SK-N-SH (cell line): ENCODE results near the gene SAP30BP. TPM values are rescaled to one million over a fixed set of nuclear protein-coding genes. Genes with fewer than 3 reads are reported as not detected.

ENCODE experiments used
- CTCF ChIA-PET: fragments of 300-600, 350-600 bp; formaldehyde crosslinking; extraction: SDS; loops from one replicate; lab custom pipeline; 2021; lab: Yijun Ruan, JAX
- POLR2A ChIA-PET: fragments of 350-600 bp; sonication (Branson Sonifier 250); formaldehyde crosslinking; extraction: SDS; loops from one replicate; lab custom pipeline; 2020; ENCODE audit warnings: antibody characterized with exemption, inconsistent platforms; lab: Yijun Ruan, JAX
- DNase-seq: peaks from one replicate; pipeline ENCODE4 v3.0.0; 2012
- H2AFZ ChIP-seq: fragments of 200-600 bp; sonication (generic); 2 replicates; pipeline ENCODE4 v1.8.1; 2016; ENCODE audit warnings: antibody characterized with exemption, mild to moderate bottlenecking, low read depth
- H3F3A ChIP-seq: fragments of 200-600 bp; sonication (generic); replicated peaks from 2 replicates; pipeline ENCODE3; 2016; ENCODE audit warnings: antibody characterized with exemption, mild to moderate bottlenecking; ENCODE audit not compliant: insufficient read depth
- H3K27ac ChIP-seq, 2 experiments: fragments of 200-500 bp in 1 of 2; fragments of 200-600 bp in 1 of 2; sonication (Bioruptor generic) in 1 of 2; sonication (generic), shearing (Covaris generic) in 1 of 2; 2 replicates each; pipeline versions ENCODE4 v1.5.1 to v1.6.1; 2014 to 2016; ENCODE audit warnings: low read depth in 2 of 2, inconsistent platforms in 1 of 2, low read length in 1 of 2, mild to moderate bottlenecking in 1 of 2, mixed read lengths in 1 of 2
- H3K27me3 ChIP-seq: fragments of 200-600 bp; sonication (generic), shearing (Covaris generic); 2 replicates; pipeline ENCODE4 v1.6.1; 2016; ENCODE audit warnings: mixed run types; ENCODE audit not compliant: insufficient read depth
- H3K36me3 ChIP-seq, 2 experiments: fragments of 200-500 bp in 1 of 2; fragments of 200-600 bp in 1 of 2; sonication (Bioruptor generic) in 1 of 2; sonication (generic) in 1 of 2; replicated peaks in 1 of 2; 2 replicates each; pipeline versions ENCODE3 to v1.5.1; 2014 to 2016; ENCODE audit warnings: low read length in 1 of 2, mild to moderate bottlenecking in 1 of 2; ENCODE audit not compliant: insufficient read depth in 2 of 2, control insufficient read depth in 1 of 2
- H3K4me1 ChIP-seq, 2 experiments: fragments of 200-500 bp in 1 of 2; fragments of 200-600 bp in 1 of 2; sonication (Bioruptor generic) in 1 of 2; sonication (generic), shearing (Covaris generic) in 1 of 2; 2 replicates each; pipeline versions ENCODE4 v1.5.1 to v1.6.1; 2014 to 2016; ENCODE audit warnings: low read depth in 1 of 2, low read length in 1 of 2, mixed run types in 1 of 2; ENCODE audit not compliant: insufficient read depth in 2 of 2, control insufficient read depth in 1 of 2
- H3K4me2 ChIP-seq: fragments of 200-600 bp; sonication (generic), shearing (Covaris generic); 2 replicates; pipeline ENCODE4 v1.6.1; 2017; ENCODE audit warnings: mixed run types
- H3K4me3 ChIP-seq, 2 experiments: fragments of 200-500 bp in 1 of 2; fragments of 200-600 bp in 1 of 2; sonication (Bioruptor generic) in 1 of 2; sonication (generic), shearing (Covaris generic) in 1 of 2; 2 replicates each; pipeline versions ENCODE4 v1.5.1 to v1.8.1; 2014 to 2016; ENCODE audit warnings: low read depth in 2 of 2, inconsistent platforms in 1 of 2, low read length in 1 of 2, mild to moderate bottlenecking in 1 of 2, mixed read lengths in 1 of 2, moderate library complexity in 1 of 2
- H3K79me2 ChIP-seq: fragments of 200-600 bp; sonication (generic); 2 replicates; pipeline ENCODE4 v1.8.1; 2017; ENCODE audit warnings: mild to moderate bottlenecking; ENCODE audit not compliant: insufficient read depth
- H3K9ac ChIP-seq: fragments of 200-600 bp; sonication (generic); 2 replicates; pipeline ENCODE4 v1.6.1; 2017; ENCODE audit warnings: mixed run types
- H3K9me2 ChIP-seq: fragments of 200-600 bp; sonication (generic); 2 replicates; pipeline ENCODE4 v1.6.1; 2017; ENCODE audit warnings: mixed run types
- H3K9me3 ChIP-seq: fragments of 200-600 bp; sonication (generic); 2 replicates; pipeline ENCODE4 v1.6.1; 2017; ENCODE audit warnings: mixed run types, mild to moderate bottlenecking, moderate library complexity
- H4K20me1 ChIP-seq: fragments of 200-600 bp; sonication (generic); 2 replicates; pipeline ENCODE4 v1.6.1; 2017; ENCODE audit warnings: mild to moderate bottlenecking, mixed run types; ENCODE audit not compliant: insufficient read depth
- EP300 ChIP-seq, 2 experiments: IDR thresholded peaks; 2 replicates each; pipeline versions ENCODE4 v1.4.0 to v1.6.1; 2012; ENCODE audit warnings: borderline replicate concordance in 1 of 2, low read depth in 1 of 2, low read length in 1 of 2
- EZH2phosphoT487 ChIP-seq: fragments of 200-600 bp; sonication (generic); IDR thresholded peaks from 2 replicates; pipeline ENCODE4 v1.6.1; 2017; ENCODE audit warnings: low read depth, mixed run types, mild to moderate bottlenecking, antibody characterized with exemption, moderate library complexity, borderline replicate concordance
- FOSL2 ChIP-seq: IDR thresholded peaks from 2 replicates; pipeline ENCODE4 v1.4.0; 2012; ENCODE audit warnings: low read depth, mild to moderate bottlenecking, moderate library complexity, borderline replicate concordance
- GABPA ChIP-seq: IDR thresholded peaks from 2 replicates; pipeline ENCODE4 v1.4.0; 2012; ENCODE audit warnings: low read depth, mild to moderate bottlenecking
- JUND ChIP-seq: IDR thresholded peaks from 2 replicates; pipeline ENCODE4 v1.4.0; 2012
- MEF2A ChIP-seq: IDR thresholded peaks from 2 replicates; pipeline ENCODE4 v1.4.0; 2012; ENCODE audit warnings: low read depth, borderline replicate concordance
- NRF1 ChIP-seq: IDR thresholded peaks from 2 replicates; pipeline ENCODE4 v1.6.1; 2012; ENCODE audit warnings: low read depth, mild to moderate bottlenecking, low read length
- POLR2AphosphoS5 ChIP-seq: IDR thresholded peaks from 2 replicates; pipeline ENCODE4 v1.6.1; 2012; ENCODE audit warnings: low read depth, low read length
- RCOR1 ChIP-seq: fragments of 150-350 bp; IDR thresholded peaks from 2 replicates; pipeline ENCODE4 v1.6.1; 2017; ENCODE audit warnings: antibody characterized with exemption, low read length
- RXRA ChIP-seq: IDR thresholded peaks from 2 replicates; pipeline ENCODE4 v1.4.0; 2012; ENCODE audit warnings: low read depth, mild to moderate bottlenecking, borderline replicate concordance
- TEAD4 ChIP-seq: IDR thresholded peaks from 2 replicates; pipeline ENCODE4 v1.4.0; 2012; ENCODE audit warnings: mild to moderate bottlenecking, borderline replicate concordance; ENCODE audit not compliant: insufficient read depth
- YY1 ChIP-seq: IDR thresholded peaks from 2 replicates; pipeline ENCODE4 v1.4.0; 2012; ENCODE audit warnings: low read depth, mild to moderate bottlenecking
- WGBS: methylation state at CpG from one replicate; pipeline ENCODE4 v1.1.6; 2017; ENCODE audit warnings: low lambda C conversion rate; 5-methylcytosine and 5-hydroxymethylcytosine counted together
- polyA plus RNA-seq, 3 experiments: library from polyadenylated mRNA; depleted of rRNA; stranded (reverse); fragments of >200 nt; gene quantifications; 2 replicates each; pipeline ENCODE4 v1.2.3, GENCODE V29; 2012
- TF ChIP-seq, protein P1 (sequence below): IDR thresholded peaks from 2 replicates; pipeline ENCODE4 v1.4.0; 2012; ENCODE audit warnings: low read depth, borderline replicate concordance
- TF ChIP-seq, protein P2 (sequence below): IDR thresholded peaks from 2 replicates; pipeline ENCODE4; 2012
- TF ChIP-seq, protein P3 (sequence below): fragments of 150-350 bp; IDR thresholded peaks from 2 replicates; pipeline ENCODE4 v1.6.1; 2017; ENCODE audit warnings: antibody characterized with exemption, low read length, low read depth, borderline replicate concordance
- TF ChIP-seq, protein P4 (sequence below): IDR thresholded peaks from 2 replicates; pipeline ENCODE4 v1.6.1; 2012; ENCODE audit warnings: mild to moderate bottlenecking, low read depth, low read length, moderate library complexity

Gene SAP30BP
- polyA plus RNA-seq, 1 of the 3 experiments (the other 2 are of a cell fraction) = 158 TPM

DNA sequence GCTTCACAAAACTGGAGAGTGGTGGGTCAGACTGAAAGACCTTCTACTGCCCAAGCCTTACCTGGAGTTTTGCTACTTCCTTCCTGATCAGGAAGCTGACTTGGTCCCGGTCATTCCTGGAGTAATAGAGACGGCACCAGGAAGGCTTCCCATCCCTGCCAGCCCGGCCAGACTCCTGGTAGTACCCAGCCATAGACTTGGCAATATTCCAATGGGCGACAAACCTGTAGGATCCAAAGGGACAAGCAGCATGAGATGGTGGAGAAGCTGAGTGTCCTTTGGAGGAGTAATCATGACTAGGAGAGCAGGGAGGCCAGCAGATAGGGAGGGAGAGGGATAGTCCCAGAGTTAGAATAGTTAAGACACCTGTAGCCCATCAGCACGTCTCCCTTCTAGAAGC is 8.9 kb upstream of the SAP30BP start:
- CTCF ChIA-PET = interaction anchor here (0.9 to 31.7 kb wide), 11 partner anchors 8 to 96 kb away, joined by 3 to 1189 read pairs (median 4); partner anchors contain the start of genes RECQL5, SAP30BP and SMIM5
- Histone ChIP-seq H3K36me3 (peaks cover 34 to 37% of the 10 kb centered on the region in 2 experiments), H3F3A (peaks cover 11% of the 10 kb centered on the region), H4K20me1 (no peaks in the 10 kb centered on the region), H3K9me2 (no peaks in the 10 kb centered on the region)
- 94% methylated on average over 5 of the region's 5 CpGs for WGBS
- POLR2A ChIA-PET = no interaction called here
- TF ChIP-seq, protein P1, sequence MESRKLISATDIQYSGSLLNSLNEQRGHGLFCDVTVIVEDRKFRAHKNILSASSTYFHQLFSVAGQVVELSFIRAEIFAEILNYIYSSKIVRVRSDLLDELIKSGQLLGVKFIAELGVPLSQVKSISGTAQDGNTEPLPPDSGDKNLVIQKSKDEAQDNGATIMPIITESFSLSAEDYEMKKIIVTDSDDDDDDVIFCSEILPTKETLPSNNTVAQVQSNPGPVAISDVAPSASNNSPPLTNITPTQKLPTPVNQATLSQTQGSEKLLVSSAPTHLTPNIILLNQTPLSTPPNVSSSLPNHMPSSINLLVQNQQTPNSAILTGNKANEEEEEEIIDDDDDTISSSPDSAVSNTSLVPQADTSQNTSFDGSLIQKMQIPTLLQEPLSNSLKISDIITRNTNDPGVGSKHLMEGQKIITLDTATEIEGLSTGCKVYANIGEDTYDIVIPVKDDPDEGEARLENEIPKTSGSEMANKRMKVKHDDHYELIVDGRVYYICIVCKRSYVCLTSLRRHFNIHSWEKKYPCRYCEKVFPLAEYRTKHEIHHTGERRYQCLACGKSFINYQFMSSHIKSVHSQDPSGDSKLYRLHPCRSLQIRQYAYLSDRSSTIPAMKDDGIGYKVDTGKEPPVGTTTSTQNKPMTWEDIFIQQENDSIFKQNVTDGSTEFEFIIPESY = no peak
- TF ChIP-seq, protein P2, sequence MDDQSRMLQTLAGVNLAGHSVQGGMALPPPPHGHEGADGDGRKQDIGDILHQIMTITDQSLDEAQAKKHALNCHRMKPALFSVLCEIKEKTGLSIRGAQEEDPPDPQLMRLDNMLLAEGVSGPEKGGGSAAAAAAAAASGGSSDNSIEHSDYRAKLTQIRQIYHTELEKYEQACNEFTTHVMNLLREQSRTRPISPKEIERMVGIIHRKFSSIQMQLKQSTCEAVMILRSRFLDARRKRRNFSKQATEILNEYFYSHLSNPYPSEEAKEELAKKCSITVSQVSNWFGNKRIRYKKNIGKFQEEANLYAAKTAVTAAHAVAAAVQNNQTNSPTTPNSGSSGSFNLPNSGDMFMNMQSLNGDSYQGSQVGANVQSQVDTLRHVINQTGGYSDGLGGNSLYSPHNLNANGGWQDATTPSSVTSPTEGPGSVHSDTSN = no peak
- TF ChIP-seq, protein P3, sequence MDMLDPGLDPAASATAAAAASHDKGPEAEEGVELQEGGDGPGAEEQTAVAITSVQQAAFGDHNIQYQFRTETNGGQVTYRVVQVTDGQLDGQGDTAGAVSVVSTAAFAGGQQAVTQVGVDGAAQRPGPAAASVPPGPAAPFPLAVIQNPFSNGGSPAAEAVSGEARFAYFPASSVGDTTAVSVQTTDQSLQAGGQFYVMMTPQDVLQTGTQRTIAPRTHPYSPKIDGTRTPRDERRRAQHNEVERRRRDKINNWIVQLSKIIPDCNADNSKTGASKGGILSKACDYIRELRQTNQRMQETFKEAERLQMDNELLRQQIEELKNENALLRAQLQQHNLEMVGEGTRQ = no peak
- TF ChIP-seq EZH2phosphoT487 = no peak
- TF ChIP-seq, all 33 proteins: peak for 0
- no peak for DNase-seq
- H3K9ac ChIP-seq = no peak overlapping the region
- no peaks in the 10 kb centered on the region for H3K79me2 ChIP-seq
- no peak overlapping the region for H2AFZ ChIP-seq
- H3K27me3 ChIP-seq = no peaks in the 10 kb centered on the region
- H3K4me2 ChIP-seq = no peak overlapping the region
- no peaks in the 10 kb centered on the region for H3K4me1 ChIP-seq
- no peaks in the 10 kb centered on the region for H3K9me3 ChIP-seq
- H3K27ac ChIP-seq = no peak overlapping the region
- no peak overlapping the region for H3K4me3 ChIP-seq

DNA sequence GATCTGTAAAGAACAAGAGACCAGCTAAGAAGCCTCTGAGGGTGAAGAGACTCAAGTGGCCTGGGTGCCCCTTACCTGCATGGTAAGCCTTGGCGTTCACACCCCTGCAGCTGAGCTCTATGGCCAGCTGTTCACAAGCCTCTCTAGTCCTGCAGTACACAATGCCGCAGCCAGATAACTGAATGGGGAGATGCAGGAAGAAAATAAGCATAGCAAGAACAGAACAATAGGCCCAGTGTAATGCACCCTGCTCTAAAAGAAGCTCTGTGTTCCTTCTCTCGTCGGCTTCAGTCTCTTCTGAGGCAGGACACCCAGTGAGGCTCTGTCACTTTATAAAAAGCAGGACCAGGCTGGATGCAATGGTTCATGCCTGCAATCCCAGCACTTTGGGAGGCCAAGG is 5.6 kb upstream of the SAP30BP start:
- Histone ChIP-seq H3K9me3 (no peaks in the 10 kb centered on the region), H3K4me3 (no peak overlapping the region), H3K27ac (no peak overlapping the region), H3K4me1 (peaks cover 7 to 8% of the 10 kb centered on the region in 2 experiments; a peak in 3 of 4 replicates), H3K9me2 (no peaks in the 10 kb centered on the region), H3K27me3 (no peaks in the 10 kb centered on the region), H3K79me2 (peaks cover 17% of the 10 kb centered on the region), H2AFZ (no peak overlapping the region), H3F3A (no peaks in the 10 kb centered on the region), H3K4me2 (no peak overlapping the region), H4K20me1 (no peaks in the 10 kb centered on the region), H3K9ac (no peak overlapping the region), H3K36me3 (peaks cover 36 to 41% of the 10 kb centered on the region in 2 experiments)
- DNase-seq = no peak
- WGBS = 95% methylated on average over 4 of the region's 4 CpGs
- ChIA-PET POLR2A (interaction anchor here (1.0 kb wide), 1 partner anchor 25 kb away, joined by 4 read pairs; no protein-coding TSS in a partner anchor), CTCF (interaction anchor here (0.6 to 31.7 kb wide), 6 partner anchors 9 to 601 kb away, joined by 3 to 1189 read pairs (median 16); partner anchors contain the start of gene SMIM5)
- TF ChIP-seq TEAD4 (no peak), GABPA (no peak), RXRA (no peak), MEF2A (no peak), EZH2phosphoT487 (no peak), NRF1 (no peak), JUND (no peak), YY1 (no peak), FOSL2 (no peak), POLR2AphosphoS5 (no peak), RCOR1 (no peak), EP300 (IDR thresholded peaks at IDR 0.05; ENCODE audit: borderline replicate concordance in 1 of 2, low read depth in 1 of 2, low read length in 1 of 2) (no peak)
- TF ChIP-seq, protein P2 = no peak
- TF ChIP-seq, protein P4, sequence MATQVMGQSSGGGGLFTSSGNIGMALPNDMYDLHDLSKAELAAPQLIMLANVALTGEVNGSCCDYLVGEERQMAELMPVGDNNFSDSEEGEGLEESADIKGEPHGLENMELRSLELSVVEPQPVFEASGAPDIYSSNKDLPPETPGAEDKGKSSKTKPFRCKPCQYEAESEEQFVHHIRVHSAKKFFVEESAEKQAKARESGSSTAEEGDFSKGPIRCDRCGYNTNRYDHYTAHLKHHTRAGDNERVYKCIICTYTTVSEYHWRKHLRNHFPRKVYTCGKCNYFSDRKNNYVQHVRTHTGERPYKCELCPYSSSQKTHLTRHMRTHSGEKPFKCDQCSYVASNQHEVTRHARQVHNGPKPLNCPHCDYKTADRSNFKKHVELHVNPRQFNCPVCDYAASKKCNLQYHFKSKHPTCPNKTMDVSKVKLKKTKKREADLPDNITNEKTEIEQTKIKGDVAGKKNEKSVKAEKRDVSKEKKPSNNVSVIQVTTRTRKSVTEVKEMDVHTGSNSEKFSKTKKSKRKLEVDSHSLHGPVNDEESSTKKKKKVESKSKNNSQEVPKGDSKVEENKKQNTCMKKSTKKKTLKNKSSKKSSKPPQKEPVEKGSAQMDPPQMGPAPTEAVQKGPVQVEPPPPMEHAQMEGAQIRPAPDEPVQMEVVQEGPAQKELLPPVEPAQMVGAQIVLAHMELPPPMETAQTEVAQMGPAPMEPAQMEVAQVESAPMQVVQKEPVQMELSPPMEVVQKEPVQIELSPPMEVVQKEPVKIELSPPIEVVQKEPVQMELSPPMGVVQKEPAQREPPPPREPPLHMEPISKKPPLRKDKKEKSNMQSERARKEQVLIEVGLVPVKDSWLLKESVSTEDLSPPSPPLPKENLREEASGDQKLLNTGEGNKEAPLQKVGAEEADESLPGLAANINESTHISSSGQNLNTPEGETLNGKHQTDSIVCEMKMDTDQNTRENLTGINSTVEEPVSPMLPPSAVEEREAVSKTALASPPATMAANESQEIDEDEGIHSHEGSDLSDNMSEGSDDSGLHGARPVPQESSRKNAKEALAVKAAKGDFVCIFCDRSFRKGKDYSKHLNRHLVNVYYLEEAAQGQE = no peak
- TF ChIP-seq, protein P3 = no peak
